Skeletal muscle tissue (tissue), 4 donors: ENCODE results near the gene DDHD1. TPM values are rescaled to one million over a fixed set of nuclear protein-coding genes. Genes with fewer than 3 reads are reported as not detected.
"Not testable (repeated sequence)": the region's sequence is repeated elsewhere in the genome, so short reads cannot be mapped to it uniquely, and the experiment has no call there.

ENCODE experiments used
- H3K27ac ChIP-seq: one replicate; pipeline ENCODE4 v1.7.0; 2013; ENCODE audit warnings: mild to moderate bottlenecking, low read depth, low read length, inconsistent platforms
- H3K27me3 ChIP-seq, 3 donors: one replicate each; pipeline ENCODE4 v1.7.0; 2013; ENCODE audit warnings: low read length in 3 of 3; ENCODE audit not compliant: control insufficient read depth in 3 of 3, insufficient read depth in 3 of 3
- H3K36me3 ChIP-seq, 3 donors: one replicate each; pipeline ENCODE4 v1.7.0; 2013; ENCODE audit warnings: low read length in 3 of 3; ENCODE audit not compliant: control insufficient read depth in 3 of 3, insufficient read depth in 3 of 3
- H3K4me1 ChIP-seq, 3 donors: one replicate each; pipeline ENCODE4 v1.7.0; 2013; ENCODE audit warnings: low read length in 3 of 3, mild to moderate bottlenecking in 3 of 3; ENCODE audit not compliant: control insufficient read depth in 3 of 3, insufficient read depth in 3 of 3
- H3K4me3 ChIP-seq, 3 donors: one replicate each; pipeline ENCODE4 v1.7.0; 2013; ENCODE audit warnings: low read length in 3 of 3
- H3K9ac ChIP-seq, 3 donors: one replicate each; pipeline ENCODE4 v1.7.0; 2013; ENCODE audit warnings: low read length in 3 of 3, mild to moderate bottlenecking in 3 of 3, moderate library complexity in 2 of 3, low read depth in 1 of 3
- H3K9me3 ChIP-seq, 3 donors: one replicate each; pipeline ENCODE4 v1.7.0; 2013; ENCODE audit warnings: low read length in 3 of 3; ENCODE audit not compliant: control insufficient read depth in 3 of 3
- total RNA-seq: library from RNA; depleted of rRNA; stranded (reverse); fragments of >200 nt; gene quantifications from one replicate; pipeline ENCODE4 v1.2.3, GENCODE V29; 2014
- donor health status: Osteomylitis.

Gene DDHD1
- total RNA-seq, 1 donor from 2014 or later = 14.1 TPM

DNA sequence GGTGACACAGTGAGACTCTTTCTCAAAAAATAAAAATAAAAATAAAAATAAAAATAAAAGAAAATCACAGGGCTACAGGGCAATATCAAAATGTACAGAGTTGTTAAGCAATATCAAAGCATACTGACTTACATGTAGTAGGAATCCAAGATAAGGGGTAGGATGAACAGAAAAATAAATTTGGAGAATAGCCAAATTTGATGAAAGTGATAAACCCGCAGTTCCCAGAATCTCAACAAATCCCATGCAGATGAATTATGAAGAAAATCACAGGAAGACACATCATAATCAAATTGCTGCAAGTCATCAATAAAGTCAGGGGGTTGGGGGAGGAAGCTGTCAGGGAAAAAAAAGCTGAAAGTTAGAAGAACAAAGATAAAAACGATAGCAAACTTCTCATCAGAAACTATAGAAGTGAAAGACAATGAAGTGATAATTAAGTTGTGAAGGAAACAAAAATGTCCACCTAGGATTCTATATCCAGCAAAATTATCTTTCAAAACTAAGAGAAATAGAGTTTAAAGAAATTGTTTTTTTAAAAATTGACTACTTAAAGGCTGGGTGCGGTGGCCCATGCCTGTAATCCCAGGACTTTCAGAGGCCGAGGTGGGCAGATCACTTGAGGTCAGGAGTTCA lies 15.4 kb downstream of the DDHD1 start:
- H3K4me1 ChIP-seq = no peaks in the 10 kb centered on the region
- H3K36me3 ChIP-seq = no peaks in the 10 kb centered on the region
- H3K4me3 ChIP-seq = no peak overlapping the region
- H3K9me3 ChIP-seq = peaks cover 0 to 18% (median 3%) of the 10 kb centered on the region in 3 donors
- no peaks in the 10 kb centered on the region for H3K27me3 ChIP-seq
- no peak overlapping the region for H3K27ac ChIP-seq
- H3K9ac ChIP-seq = no peak overlapping the region

DNA sequence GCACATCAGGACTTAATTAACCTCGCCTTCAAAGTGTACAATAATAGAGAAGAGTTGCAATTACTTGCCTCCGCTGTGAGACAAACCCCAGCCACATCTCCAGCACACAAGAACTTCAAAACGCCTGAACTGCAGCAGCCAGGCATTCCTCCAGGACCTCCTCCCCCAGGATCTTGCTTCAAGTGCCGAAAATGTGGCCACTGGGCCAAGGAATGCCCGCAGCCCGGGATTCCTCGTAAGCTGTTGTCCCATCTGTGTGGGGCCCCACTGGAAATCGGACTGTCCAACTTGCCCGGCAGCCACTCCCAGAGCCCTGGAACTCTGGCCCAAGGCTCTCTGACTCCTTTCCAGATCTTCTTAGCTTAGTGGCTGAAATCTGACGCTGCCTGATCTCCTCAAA lies 22.6 kb downstream of the DDHD1 start:
- peaks cover 2 to 12% (median 12%) of the 10 kb centered on the region in 3 donors for H3K4me1 ChIP-seq
- not testable (repeated sequence) for H3K9ac ChIP-seq, H3K27me3 ChIP-seq, H3K9me3 ChIP-seq, H3K4me3 ChIP-seq, H3K36me3 ChIP-seq, H3K27ac ChIP-seq

DNA sequence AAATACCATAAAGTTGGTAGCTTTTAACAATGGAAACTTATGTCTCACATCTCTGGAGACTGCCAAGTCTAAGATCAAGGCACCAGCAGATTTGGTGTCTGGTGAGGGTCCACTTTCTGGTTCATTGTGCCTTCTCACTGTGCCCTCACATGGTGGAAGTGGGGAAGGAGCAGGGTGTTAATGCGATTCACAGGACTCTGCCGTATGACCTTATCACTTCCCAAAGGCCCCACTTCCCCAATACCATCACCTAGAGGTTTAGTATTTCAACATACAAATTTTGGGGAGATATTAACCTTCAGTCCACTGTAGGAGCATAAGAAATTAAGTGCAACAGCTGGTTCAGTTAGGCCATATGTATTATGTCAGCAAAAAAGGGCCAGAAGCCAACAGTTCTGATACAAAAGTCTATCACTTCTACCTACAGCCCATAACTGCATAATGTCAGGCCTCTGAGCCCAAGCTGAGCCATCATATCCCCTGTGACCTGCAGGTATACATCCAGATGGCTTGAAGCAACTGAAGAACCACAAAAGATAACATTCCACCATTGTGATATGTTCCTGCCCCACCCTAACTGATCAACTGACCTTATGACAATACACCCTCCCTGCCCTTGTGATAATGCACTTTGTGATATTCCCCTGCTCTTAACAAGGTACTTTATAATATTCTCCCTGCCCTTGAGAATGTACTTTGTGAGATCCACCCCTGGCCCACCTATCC lies 24.7 kb downstream of the DDHD1 start:
- Histone ChIP-seq H3K27ac (no peak overlapping the region), H3K4me3 (no peak overlapping the region), H3K4me1 (peaks cover 2 to 12% (median 12%) of the 10 kb centered on the region in 3 donors), H3K9me3 (no peaks in the 10 kb centered on the region), H3K27me3 (no peaks in the 10 kb centered on the region), H3K36me3 (no peaks in the 10 kb centered on the region), H3K9ac (no peak overlapping the region)

DNA sequence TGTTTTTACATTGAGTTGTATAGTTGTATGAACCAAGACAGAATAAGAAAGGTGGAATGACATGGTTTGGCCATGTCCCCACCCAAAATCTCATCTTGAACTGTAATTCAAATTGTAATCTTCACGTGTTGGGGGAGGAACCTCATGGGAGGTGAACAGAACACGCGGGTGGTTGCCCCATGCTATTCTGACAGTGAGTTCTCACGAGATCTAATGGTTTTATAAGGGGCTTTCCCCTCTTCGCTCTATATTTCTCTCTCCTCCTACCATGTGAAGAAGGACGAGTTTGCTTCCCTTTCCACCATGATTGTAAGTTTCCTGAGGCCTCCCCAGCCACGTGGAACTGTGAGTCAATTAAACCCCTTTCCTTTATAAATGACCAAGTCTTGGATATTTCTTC lies 25.3 kb downstream of the DDHD1 start:
- no peak overlapping the region for H3K4me3 ChIP-seq
- H3K9me3 ChIP-seq = no peaks in the 10 kb centered on the region
- no peak overlapping the region for H3K9ac ChIP-seq
- no peak overlapping the region for H3K27ac ChIP-seq
- H3K27me3 ChIP-seq = no peaks in the 10 kb centered on the region
- H3K36me3 ChIP-seq = no peaks in the 10 kb centered on the region
- H3K4me1 ChIP-seq = peaks cover 2 to 12% (median 12%) of the 10 kb centered on the region in 3 donors

DNA sequence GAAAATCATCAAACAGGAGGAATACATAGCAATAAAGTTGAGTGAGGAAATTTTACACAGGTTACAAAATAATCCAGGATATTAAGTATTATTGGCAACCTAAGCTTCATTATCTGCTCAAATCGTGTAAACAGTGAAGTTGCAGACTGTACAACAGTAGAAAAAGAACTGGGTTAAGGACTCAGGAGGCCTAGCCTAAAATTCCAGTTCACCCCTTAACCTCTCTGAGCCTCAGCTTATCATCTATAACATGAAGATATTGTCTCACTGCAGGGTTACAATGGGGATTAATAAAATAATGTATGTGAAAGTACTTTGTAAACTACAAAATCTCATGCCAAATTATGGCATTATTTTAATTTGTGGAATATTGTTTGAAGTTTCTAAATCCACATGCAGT lies 26.0 kb downstream of the DDHD1 start:
- Histone ChIP-seq H3K36me3 (no peaks in the 10 kb centered on the region), H3K4me3 (peak overlapping the region in 2 of 3 donors; percentile 25 to 37), H3K27ac (peak overlapping the region; percentile 36), H3K4me1 (peaks cover 2 to 12% (median 12%) of the 10 kb centered on the region in 3 donors), H3K9ac (peak overlapping the region; percentile 26 to 47 (median 35)), H3K9me3 (no peaks in the 10 kb centered on the region), H3K27me3 (no peaks in the 10 kb centered on the region)

DNA sequence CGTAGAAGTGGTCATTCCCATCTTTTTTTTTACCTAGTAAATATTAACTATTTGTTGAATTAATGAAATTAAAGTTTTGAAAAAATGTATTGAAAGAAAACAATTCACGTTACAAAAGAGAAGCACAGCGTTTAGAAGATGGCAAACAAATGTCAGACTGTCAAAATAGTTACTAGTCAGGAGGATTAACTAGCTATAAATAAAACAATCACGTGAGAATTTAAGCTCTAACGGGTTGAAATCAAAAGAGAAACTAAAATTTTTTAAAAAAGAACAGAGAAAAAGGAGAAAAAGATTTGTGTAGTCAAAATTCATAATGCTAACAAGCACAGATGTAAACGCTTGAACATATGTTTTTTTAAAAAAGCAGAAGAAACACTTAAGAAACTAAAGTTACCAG lies 26.4 kb downstream of the DDHD1 start:
- Histone ChIP-seq H3K36me3 (no peaks in the 10 kb centered on the region), H3K4me1 (peaks cover 2 to 12% (median 12%) of the 10 kb centered on the region in 3 donors), H3K27ac (peak overlapping the region; percentile 36), H3K9me3 (no peaks in the 10 kb centered on the region), H3K9ac (peak overlapping the region; percentile 26 to 47 (median 35)), H3K4me3 (peak overlapping the region; percentile 25 to 37 (median 33)), H3K27me3 (no peaks in the 10 kb centered on the region)

DNA sequence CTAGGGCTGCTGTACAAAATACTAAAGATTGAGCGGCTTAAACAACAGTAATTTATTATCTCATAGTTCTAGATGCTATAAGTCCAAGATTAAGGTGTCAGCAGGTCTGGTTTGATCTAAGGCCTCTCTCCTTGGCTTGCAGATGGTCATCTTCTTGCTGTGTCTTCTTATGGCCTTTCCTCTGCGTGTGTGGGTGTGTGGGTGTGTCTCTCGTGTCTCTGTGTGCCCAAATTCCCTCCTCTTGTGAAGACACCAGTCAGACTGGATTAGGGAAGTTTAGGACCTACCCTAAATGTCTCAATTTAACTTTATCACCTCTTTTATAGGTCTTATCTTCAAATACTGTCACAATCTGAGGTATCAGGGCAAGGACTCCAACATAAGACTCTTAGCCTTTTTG lies 28.3 kb downstream of the DDHD1 start:
- H3K36me3 ChIP-seq = no peaks in the 10 kb centered on the region
- H3K27me3 ChIP-seq = no peaks in the 10 kb centered on the region
- no peak overlapping the region for H3K27ac ChIP-seq
- no peaks in the 10 kb centered on the region for H3K9me3 ChIP-seq
- H3K4me1 ChIP-seq = peaks cover 2 to 4% (median 3%) of the 10 kb centered on the region in 3 donors
- H3K9ac ChIP-seq = no peak overlapping the region
- no peak overlapping the region for H3K4me3 ChIP-seq

DNA sequence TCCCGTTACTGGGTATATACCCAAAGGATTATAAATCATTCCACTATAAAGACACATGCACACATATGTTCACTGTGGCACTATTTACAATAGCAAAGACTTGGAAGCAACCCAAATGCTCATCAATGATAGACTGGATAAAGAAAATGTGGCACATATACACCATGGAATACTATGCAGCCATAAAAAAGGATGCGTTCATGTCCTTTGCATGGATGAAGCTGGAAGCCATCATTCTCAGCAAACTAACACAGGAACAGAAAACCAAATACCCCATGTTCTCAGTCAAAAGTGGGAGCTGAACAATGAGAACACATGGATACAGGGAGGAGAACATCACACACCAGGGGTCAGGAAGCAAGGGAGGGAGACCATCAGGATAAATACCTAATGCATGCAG lies 31.7 kb downstream of the DDHD1 start:
- H3K9ac ChIP-seq, H3K27ac ChIP-seq, H3K9me3 ChIP-seq, H3K4me1 ChIP-seq, H3K36me3 ChIP-seq, H3K27me3 ChIP-seq, H3K4me3 ChIP-seq: not testable (repeated sequence)

DNA sequence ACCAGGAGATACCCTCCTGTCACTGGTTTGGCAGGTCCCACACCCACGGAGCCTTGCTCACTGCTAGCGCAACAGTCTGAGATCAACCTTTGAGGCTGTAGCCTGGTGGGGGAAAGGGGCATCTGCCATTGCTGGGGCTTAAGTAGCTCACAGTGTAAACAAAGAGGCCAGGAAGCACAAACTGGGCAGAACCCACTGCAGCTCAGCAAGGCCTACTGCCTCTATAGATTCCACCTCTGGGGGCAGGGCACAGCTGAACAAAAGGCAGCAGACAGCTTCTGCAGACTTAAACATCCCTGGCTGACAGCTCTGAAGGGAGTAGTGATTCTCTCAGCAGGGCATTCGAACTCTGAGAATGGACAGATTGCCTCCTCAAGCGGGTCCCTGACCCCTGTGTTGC lies 35.6 kb downstream of the DDHD1 start:
- not testable (repeated sequence) for H3K9ac ChIP-seq, H3K36me3 ChIP-seq, H3K9me3 ChIP-seq, H3K27me3 ChIP-seq, H3K4me3 ChIP-seq, H3K27ac ChIP-seq, H3K4me1 ChIP-seq

DNA sequence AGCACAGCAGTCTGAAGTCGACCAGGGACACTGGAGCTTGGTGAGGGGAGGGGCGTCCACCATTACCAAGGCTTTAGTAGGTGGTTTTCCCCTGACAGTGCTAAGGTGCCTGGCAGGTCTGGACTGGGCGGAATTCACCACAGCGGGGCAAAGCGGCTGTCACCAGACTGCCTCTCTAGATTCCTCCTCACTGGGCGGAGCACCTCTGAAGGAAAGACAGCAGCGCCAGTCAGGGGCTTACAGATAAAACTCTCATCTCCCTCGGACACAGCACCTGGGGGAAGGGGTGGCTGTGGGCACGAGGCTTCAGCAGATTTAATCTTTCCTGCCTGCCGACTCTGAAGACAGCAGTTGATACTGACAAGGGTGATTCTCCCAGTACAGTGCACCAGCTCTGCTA lies 39.1 kb downstream of the DDHD1 start:
- no peaks in the 10 kb centered on the region for H3K27me3 ChIP-seq
- H3K27ac ChIP-seq = no peak overlapping the region
- H3K9me3 ChIP-seq = peaks cover 0 to 2% (median 0%) of the 10 kb centered on the region in 3 donors
- no peak overlapping the region for H3K9ac ChIP-seq
- no peaks in the 10 kb centered on the region for H3K4me1 ChIP-seq
- H3K36me3 ChIP-seq = no peaks in the 10 kb centered on the region
- no peak overlapping the region for H3K4me3 ChIP-seq
